ENCODE measurements around the gene ZNF460. TPM values are rescaled to one million over a fixed set of nuclear protein-coding genes. Genes with fewer than 3 reads are reported as not detected.
A peak's percentile ranks its signal among the peaks of the same experiment; 100 is the strongest.

ZNF460 gene
- total and polyA plus RNA-seq, 11 donors: 3.6 to 47.9 (median 31.0) TPM

DNA sequence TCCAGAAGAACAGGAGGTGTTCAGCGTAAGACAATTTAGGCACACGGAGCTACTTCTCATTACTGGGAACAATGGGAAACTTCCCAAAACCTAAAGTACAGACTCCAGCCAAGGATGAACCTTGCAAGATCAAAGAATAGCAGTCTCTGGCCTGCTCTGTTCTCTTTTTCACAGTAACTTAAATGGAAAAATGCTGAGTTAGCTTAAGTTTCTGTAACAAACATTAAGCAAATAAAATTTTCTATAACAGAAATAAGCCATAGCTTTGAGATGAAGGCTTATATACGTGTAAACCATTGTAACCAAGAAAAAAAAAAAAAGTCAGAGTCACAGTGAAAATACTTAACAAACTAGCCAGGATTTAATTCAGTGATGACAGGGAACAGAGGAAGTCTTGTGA, 18.2 kb upstream of the ZNF460 start:
- no peak for ATAC-seq
- no peak for DNase-seq
- Histone ChIP-seq H3K4me3 (no peak overlapping the region), H3K36me3 (peaks cover 0 to 36% (median 16%) of the 10 kb centered on the region in 9 donors), H3K27ac (no peak overlapping the region), H3K4me1 (no peaks in the 10 kb centered on the region), H3K27me3 (no peaks in the 10 kb centered on the region), H3K9me3 (no peaks in the 10 kb centered on the region)
- intact Hi-C loops (cut with DNase I): no loop called here
- WGBS, 4 donors: 87 to 93% (median 88%) methylated on average over 3 of the region's 3 CpGs
- no peak for TF ChIP-seq POLR2A (IDR thresholded peaks at IDR 0.05)
- TF ChIP-seq, protein P1, sequence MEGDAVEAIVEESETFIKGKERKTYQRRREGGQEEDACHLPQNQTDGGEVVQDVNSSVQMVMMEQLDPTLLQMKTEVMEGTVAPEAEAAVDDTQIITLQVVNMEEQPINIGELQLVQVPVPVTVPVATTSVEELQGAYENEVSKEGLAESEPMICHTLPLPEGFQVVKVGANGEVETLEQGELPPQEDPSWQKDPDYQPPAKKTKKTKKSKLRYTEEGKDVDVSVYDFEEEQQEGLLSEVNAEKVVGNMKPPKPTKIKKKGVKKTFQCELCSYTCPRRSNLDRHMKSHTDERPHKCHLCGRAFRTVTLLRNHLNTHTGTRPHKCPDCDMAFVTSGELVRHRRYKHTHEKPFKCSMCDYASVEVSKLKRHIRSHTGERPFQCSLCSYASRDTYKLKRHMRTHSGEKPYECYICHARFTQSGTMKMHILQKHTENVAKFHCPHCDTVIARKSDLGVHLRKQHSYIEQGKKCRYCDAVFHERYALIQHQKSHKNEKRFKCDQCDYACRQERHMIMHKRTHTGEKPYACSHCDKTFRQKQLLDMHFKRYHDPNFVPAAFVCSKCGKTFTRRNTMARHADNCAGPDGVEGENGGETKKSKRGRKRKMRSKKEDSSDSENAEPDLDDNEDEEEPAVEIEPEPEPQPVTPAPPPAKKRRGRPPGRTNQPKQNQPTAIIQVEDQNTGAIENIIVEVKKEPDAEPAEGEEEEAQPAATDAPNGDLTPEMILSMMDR (IDR thresholded peaks at IDR 0.05): no peak

DNA sequence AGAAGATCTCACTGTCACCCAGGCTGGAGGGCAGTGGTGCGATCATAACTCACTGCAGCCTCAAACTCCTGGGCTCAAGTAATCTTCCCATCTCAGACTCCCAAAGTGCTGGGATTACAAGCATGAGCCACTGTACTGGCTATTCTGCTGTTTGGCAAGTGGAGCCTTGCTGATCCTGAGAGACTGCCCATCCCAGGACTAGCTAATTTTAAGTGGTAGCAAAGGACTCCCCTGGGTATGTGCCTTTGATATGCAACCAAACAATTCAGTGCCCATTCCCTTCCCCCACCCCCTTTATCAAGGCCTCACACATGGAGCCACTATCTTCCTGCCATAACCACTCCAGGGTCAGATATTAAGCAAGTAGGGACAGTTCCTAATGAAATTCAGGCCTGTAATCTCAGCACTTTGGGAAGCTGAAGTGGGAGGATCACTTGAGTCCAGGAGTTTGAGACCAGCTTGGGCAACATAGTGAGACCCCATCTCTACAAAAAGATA, 17.0 kb upstream of the ZNF460 start:
- intact Hi-C loops (cut with DNase I): no loop called here
- DNase-seq: no peak
- Histone ChIP-seq H3K4me3 (no peak overlapping the region), H3K36me3 (peaks cover 0 to 37% (median 17%) of the 10 kb centered on the region in 9 donors), H3K9me3 (no peaks in the 10 kb centered on the region), H3K27ac (no peak overlapping the region), H3K4me1 (no peaks in the 10 kb centered on the region), H3K27me3 (no peaks in the 10 kb centered on the region)
- peak in 1 of 4 donors; percentile 41 for ATAC-seq
- no peak for TF ChIP-seq POLR2A (IDR thresholded peaks at IDR 0.05)
- TF ChIP-seq, protein P1 (IDR thresholded peaks at IDR 0.05): no peak
- WGBS, 4 donors: 85 to 98% (median 94%) methylated on average over 1 of the region's 1 CpG

DNA sequence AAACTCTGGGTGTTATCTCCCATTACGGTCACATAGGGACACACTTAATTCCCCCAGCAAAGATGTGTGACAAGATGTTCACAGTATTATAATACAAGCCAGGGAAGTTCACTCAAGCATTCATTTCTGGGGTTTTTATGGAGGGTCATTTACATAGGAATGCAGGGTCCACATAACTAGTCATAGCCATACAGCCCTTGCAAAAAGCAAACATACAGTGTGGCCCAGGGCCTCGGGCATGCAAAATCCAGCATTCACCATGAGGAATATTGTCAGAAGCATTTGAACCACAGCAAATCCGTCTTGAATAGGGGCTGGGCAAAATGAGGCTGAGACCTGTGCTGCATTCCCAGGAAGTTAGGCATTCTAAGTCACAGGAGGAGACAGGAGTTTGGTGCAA, 13.0 kb upstream of the ZNF460 start:
- 86 to 93% (median 88%) methylated on average over 3 of the region's 3 CpGs for WGBS, 4 donors

DNA sequence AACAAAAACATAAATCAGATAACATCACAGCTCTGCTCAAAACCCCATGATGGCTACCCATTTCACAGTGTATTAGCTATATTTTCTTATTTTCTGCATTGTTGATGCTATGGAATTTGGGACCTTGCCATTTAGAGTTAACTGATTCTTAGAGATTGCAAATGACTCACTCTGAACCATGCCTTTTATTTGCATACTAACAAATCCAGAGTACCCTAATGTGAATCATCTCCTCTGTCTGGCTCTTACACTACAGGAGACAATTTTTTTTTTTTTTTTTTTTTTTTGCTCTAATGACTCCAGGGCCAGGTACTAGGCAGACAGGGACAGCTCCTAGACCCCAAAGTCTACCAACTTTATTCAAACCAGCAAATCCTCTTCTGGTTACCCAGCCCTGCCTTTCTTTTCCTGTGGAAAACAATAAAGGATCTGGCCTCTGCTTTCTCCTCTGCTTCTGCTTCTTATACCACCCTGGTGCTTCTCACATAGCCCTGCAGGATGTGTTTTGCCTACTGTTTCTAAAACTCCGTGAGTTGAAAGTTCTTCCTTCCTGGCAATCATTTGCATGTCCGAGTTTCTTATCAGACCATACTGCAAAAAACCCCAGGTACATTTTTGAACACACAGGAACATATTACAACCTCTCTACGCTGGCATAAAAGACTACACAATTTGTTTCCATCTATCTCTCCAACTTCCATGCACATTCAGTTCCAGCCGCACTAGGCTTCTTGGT, 10.6 kb upstream of the ZNF460 start:
- H3K9me3 ChIP-seq: no peaks in the 10 kb centered on the region
- H3K4me3 ChIP-seq: no peak overlapping the region
- H3K36me3 ChIP-seq: peaks cover 0 to 26% (median 12%) of the 10 kb centered on the region in 9 donors
- TF ChIP-seq, protein P1 (IDR thresholded peaks at IDR 0.05): no peak
- TF ChIP-seq POLR2A (IDR thresholded peaks at IDR 0.05): no peak
- 79 to 90% (median 86%) methylated on average over 4 of the region's 4 CpGs for WGBS, 4 donors
- intact Hi-C loops (cut with DNase I): no loop called here
- no peaks in the 10 kb centered on the region for H3K4me1 ChIP-seq
- ATAC-seq (no peak), DNase-seq (no peak)
- no peaks in the 10 kb centered on the region for H3K27me3 ChIP-seq
- no peak overlapping the region for H3K27ac ChIP-seq

More for the DNA sequence above, 13.0 kb upstream of the ZNF460 start:
- no peak overlapping the region for H3K27ac ChIP-seq
- intact Hi-C loops (cut with DNase I): no loop called here
- no peak for TF ChIP-seq POLR2A (IDR thresholded peaks at IDR 0.05)
- TF ChIP-seq, protein P1 (IDR thresholded peaks at IDR 0.05): no peak
- H3K9me3 ChIP-seq: no peaks in the 10 kb centered on the region
- peaks cover 0 to 20% (median 8%) of the 10 kb centered on the region in 9 donors for H3K36me3 ChIP-seq
- ATAC-seq (no peak), DNase-seq (no peak)
- no peak overlapping the region for H3K4me3 ChIP-seq
- H3K27me3 ChIP-seq: no peaks in the 10 kb centered on the region
- H3K4me1 ChIP-seq: no peaks in the 10 kb centered on the region

Measured in heart left ventricle (tissue), 16 donors.